DMS114 treated with DMSO at 0.1 percent for 48 hours (cell line): ENCODE measurements around the gene IP6K2.
"Not testable (repeated sequence)": the region's sequence is repeated elsewhere in the genome, so short reads cannot be mapped to it uniquely, and the experiment has no call there.

Experiments used
- DNase-seq: peaks from one replicate; lab custom pipeline; 2025; ENCODE audit not compliant: unreplicated experiment; lab: John Stamatoyannopoulos, UW

The IP6K2 gene

DNA sequence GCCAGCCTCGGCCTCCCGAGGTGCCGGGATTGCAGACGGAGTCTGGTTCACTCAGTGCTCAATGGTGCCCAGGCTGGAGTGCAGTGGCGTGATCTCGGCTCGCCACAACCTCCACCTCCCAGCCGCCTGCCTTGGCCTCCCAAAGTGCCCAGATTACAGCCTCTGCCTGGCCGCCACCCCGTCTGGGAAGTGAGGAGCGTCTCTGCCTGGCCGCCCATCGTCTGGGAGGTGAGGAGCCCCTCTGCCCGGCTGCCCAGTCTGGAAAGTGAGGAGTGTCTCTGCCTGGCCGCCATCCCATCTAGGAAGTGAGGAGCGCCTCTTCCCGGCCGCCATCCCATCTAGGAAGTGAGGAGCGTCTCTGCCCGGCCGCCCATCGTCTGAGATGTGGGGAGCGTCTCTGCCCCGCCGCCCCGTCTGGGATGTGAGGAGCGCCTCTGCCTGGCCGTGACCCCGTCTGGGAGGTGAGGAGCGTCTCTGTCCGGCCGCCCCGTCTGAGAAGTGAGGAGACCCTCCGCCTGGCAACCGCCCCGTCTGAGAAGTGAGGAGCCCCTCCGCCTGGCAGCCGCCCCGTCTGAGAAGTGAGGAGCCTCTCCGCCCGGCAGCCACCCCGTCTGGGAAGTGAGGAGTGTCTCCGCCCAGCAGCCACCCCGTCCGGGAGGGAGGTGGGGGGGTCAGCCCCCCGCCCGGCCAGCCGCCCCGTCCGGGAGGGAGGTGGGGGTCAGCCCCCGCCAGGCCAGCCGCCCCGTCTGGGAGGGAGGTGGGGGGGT, 16.9 kb upstream of the IP6K2 start:
- DNase-seq: not testable (repeated sequence)

DNA sequence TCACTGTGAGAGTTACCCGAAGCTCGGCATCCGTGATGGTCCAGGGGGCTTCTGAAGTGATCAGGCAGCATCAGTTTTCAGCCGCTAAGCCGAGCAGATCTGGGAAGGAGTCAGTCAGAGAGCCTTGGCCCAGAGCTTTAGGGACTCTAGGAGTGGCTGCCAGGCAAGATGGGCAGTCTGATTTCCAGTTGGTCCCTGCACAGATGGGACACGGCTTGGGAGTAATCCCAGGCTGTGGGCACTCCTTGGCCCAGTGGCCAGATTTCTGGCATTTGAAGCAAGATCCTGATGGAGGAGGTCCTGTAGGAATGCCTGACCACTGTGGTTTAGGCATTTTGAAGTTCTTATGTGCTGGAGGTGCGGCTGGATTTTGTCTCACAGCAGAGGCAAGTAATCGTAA, 10.5 kb upstream of the IP6K2 start:
- no peak for DNase-seq

DNA sequence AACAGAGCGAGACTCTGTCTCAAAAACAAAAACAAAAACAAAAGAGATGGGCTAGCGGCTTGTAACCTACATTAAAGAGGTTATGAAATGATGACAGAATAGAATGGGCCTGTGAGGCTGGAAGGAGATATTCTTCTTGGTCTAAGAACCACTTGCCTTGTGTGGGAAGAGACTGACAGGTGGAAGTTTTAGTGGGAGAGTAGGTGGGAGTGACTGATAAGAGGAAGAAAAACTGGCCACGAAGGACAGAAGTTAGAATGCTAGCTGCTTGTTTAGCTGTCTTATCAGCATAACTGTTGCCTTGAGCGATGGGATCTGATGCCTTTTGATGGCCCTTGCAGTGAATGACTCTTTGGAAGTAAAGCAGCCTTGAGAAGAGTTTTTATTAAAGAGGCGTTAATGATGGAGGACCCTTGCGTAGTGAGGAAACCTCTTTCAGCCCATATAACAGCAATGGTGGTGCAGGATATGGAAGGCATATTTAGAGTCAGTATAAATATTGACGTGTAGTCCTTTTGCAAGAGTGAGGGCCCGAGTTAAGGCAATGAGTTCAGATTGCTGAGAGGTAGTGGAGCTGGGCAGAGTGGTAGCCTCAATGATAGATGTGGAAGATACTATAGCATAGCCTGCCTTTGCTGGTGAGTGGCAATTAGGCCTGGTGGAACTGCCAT, 8.3 kb upstream of the IP6K2 start:
- not testable (repeated sequence) for DNase-seq

DNA sequence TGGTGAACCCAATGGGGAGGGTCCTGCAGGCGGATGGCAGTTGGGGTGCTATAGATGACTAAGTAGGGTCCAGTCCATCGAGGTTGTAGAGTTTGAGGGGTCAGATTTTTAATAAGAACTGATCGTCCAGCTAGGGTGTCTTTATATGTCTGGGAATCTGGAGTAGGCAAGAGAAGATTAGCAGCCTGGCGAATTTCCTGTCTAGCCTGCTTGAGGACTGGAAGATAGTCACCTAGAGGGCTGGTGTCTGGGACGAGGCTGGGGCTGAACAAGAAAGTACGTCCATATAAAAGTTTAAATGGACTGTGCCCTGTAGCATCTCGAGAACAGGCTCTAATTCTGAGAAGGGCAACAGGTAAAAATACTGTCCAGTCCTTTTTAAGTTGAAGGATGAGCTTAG, 6.7 kb upstream of the IP6K2 start:
- DNase-seq: no peak

DNA sequence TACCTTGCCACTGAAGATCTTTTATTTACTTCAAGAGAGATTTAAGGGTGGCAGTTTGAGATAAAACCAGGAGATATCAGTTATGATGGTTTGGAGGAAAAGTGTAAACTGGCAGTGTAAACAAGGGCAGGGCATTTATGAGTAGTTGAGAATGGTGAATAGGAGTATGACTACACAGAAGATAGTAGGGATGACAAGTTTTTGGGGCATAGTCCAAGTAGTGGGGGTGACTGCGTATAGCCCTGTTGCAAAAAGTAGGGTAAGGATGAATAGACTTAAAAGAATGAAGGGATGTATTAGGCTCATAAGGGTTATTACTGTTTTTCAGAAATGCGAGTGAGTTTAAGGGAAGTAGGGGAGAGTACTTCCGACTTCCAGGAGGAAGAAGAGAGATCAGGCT, 6.3 kb upstream of the IP6K2 start:
- DNase-seq: not testable (repeated sequence)

DNA sequence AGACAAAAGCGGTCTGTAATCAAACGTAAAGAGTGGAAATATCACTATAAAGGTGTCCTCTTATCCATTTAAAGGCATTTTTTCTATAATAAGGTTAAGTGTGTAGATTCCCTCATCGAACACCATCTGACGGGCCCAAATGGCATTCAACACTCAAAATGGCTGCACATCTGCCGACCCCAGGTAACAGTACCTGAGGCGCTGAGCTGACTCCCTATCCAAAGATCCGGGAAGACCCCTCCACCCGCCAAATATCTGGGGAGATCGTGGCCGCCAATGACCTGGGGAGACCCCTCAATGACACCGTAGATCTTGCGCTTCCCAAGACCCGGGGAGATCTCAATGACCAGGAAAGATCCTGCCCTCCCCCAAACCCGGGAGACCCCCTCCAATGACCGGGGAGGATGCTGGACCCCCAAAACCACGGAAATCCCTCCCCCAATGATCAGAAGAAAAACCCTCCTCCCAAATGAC, 476 bp downstream of the IP6K2 start:
- no peak for DNase-seq

DNA sequence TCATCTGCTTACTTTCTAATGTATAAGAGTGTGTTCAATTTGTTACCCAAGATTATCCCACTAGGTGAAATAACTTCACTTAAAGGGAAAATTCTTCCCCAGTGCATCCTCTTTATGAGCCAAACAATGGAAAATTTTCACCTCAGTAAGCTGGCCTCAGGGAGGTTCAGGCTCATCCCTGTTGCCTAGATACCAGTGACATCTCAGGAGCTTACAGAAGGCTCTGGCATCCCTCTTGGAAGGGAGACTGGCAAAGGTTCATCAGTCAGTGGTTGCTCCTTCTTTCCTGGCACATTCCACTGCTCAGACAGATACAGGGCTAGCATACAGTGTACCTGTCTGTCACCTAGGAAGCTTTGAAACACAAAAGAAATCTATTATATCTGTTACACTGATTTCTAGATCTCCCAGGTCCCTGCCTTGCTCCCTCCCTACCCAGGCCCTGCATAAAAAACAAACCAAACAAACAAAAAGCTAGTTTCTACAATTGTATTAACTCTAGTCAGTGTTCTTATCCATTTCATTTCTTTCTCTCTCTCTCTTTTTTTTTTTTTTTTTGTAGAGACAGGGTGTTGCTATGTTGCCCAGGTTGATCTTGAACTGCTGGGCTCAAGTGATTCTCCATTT, 1.7 kb downstream of the IP6K2 start:
- no peak for DNase-seq

DNA sequence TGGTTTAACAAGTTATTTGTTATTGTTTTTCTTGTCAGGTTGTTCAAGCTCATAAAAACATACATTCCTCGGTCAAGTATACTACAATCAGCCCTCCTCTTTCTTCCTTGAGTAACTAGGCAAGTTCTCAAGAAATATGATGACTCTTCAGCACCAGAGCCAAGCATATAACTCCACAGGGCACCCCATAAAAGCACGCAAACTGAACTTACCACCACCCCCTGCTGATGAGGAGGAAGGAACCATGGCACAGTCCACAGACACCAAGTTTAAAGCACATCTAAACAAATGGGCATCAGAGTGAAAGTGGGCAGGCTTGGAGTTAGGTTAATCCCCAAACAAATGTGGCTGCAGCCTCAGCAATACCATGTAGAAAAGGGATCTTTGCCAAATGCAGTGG, 5.3 kb downstream of the IP6K2 start:
- DNase-seq: no peak

DNA sequence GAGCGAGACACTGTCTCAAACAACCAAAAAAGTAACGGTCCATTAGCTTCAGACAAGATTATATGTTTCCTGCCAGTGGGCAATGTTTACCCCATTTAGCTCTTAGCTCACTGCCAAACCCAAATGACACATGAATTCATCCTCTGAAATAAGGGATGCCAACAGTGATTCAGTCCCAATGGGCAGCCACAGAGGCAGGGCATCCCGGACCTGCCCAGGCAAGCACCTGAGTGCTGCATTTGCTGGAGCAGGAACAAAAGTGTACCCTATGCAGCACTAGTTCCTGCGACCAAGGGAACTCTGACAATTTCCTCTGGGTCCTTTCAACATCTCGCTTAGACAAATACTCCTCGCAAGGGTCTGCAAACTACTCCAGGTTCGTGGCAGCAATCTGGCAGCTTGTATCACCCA, 8.0 kb downstream of the IP6K2 start:
- no peak for DNase-seq

DNA sequence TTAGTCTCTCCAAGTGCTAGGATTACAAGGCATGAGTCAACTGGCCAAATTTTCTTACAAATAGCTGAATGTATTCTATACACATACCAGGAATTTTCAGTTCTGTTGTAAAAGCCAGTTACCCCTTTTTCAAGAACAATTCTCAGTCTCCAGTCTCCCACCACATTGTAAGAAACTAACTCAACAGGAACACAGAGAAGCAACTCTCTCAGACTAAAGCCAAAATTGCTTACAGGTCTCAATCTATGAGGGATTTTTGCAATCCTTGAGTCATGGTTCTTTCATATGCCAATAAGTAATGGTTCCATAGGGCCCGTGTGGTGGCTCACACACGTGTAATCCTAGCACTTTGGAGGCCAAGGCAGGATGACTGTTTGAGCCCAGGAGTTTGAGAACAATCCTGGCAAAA, 8.5 kb downstream of the IP6K2 start:
- no peak for DNase-seq

DNA sequence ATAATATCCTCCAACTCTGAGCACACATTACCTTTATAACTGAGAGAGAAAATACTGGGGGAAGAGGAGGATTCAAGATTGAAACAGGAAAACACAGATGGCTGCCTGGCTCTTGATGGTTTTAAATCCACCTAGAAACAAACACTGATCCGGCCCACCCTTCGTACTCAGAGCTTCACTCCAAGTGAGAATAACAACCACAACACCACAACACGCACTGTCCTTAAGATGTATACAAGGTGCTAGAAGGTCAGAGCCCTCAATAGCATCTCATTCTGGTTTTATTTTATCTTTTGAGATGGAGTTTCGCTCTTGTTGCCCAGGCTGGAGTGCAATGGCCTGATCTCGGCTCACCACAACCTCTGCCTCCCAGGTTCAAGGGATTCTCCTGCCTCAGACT, 9.9 kb downstream of the IP6K2 start:
- DNase-seq: no peak

DNA sequence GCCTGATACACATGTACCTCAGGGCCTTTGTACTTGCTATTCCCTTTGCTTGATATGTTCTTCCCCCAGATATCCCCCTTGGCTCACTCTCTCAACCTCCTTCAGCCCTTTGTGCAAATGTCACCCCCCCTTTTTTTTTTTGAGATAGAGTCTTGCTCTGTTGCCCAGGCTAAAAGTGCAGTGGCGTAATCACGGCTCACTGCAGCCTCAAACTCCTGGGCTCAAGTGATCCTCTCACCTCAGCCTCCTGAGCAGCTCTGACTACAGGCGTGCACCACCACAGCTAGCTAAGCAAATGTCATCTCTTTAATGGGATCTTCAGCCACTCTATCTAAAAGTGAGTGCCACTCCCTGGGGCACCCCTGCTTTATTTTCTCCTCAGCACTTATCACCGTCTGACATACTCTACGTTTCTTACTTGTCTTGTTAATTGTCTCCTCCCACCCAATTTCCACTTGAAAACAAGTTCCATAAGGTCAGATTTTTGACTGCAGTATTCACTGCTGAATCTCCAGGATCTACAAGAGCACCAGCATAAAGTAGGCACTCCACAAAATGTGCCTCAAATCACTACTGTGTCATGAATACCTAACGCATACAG, 14.6 kb downstream of the IP6K2 start:
- DNase-seq: no peak

DNA sequence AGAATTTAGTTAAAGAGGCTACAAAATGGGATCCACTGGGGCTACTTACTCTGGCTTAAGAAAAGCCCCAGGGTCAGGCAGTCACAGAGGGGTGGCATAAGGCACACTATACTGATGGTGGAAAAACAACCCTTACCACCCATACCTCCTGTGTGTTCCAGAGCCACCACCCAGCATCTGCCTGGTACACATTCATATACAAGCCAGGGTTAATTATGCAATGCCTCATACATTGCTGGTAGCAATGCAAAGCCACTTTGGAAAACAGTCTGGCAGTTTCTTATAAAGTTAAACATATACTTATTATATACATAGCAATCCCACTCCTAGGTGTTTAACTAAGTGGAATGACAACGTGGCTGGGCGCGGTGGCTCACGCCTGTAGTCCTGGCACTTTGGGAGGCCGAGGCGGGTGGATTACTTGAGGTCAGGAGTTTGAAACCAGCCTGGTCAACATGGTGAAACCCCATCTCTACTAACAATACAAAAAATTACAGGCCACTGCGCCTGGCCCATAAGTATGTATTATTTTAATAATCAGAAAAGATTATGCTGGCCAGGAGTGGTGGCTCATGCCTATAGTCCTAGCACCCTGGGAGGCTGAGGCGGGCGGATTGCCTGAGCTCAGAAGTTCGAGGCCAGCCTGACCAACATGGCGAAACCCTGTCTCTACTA, 16.2 kb downstream of the IP6K2 start:
- no peak for DNase-seq

DNA sequence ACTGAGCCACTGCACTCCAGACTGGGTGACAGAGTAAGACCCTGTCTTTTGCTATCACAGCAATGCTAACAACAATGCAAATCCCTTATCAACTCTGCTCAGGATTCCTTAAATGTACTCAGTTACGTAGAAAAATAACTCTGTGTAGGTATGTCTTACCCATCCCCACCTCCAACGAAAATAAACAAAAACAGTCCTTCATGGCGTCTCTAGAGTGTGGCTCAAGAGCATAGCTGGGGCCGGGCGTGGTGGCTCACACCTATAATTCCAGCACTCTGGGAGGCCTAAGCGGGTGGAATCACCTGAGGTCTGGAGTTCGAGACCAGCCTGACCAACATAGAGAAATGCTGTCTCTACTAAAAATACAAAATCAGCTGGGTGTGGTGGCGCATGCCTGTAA, 18.1 kb downstream of the IP6K2 start:
- DNase-seq: no peak

DNA sequence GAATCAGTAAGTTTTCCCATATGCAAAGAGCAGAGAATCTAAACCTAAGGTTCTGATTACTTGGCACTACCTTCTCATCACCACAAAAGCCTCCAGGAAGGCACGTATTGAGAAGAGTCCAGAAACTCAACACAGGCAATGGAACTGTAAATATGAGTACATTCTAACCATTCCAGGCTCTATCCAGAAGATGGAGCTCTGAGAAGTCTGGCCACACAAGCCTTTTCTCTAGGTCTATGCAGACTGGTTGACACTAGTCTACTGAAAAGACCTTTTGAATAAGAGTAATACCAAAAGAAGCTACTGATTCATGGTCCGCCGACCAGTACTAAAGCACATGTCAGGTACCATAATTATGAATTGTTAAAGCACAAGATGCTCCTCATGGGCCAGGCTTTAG, 19.1 kb downstream of the IP6K2 start:
- no peak for DNase-seq

DNA sequence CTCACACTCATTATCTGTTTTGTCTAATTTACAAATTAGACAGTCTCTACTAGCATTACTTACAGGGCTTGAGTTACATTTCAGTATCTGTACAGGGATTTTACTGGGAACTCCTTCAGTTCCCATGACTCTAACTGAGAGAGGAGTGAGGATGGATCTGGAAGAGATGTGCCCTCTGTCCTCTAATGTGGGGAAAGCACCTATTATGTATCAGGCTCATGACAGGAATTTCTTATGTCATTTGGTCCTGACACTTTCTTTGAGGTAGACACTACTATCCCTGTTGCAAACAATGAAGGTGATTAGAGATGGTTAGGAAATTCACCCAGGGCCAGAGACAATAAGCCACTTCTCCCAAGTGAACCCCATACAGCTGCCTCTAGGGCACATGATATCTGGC, 20.4 kb downstream of the IP6K2 start:
- DNase-seq: no peak

DNA sequence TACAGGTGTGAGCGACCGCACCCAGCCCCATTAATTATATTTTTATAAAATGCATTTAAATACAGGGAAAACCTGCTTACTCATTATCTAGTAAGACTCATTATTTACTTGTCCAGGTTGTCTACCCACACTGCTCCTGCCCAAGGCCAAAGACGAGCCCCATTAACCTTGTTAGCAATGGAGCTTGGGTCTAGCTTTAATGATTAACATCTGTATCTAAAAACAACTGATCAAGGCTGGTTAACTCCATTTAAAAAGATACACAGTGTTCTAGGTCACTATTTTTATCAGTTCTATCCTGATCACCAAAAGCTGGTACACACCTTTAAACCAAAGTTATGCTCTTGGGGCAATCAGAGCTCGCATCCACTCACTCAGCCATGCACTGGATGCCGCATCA, 20.9 kb downstream of the IP6K2 start:
- no peak for DNase-seq

DNA sequence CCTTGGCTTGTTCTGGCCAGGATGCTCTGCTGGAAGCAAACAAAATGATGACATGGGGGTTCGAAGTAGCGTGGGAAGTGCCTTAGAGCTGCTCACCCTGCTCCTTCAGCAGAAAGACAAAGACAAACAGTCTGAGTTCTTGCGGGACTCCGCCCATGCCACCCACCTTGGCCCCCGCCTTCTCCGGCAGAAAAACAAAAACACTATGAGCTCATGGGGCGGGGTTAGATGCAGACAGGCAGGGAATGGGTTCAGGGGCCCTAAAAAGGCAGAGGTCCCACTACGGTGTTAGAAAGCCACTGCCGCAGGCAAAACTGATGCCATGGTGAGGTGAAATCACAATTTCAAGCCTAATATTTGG, 21.6 kb downstream of the IP6K2 start:
- no peak for DNase-seq

DNA sequence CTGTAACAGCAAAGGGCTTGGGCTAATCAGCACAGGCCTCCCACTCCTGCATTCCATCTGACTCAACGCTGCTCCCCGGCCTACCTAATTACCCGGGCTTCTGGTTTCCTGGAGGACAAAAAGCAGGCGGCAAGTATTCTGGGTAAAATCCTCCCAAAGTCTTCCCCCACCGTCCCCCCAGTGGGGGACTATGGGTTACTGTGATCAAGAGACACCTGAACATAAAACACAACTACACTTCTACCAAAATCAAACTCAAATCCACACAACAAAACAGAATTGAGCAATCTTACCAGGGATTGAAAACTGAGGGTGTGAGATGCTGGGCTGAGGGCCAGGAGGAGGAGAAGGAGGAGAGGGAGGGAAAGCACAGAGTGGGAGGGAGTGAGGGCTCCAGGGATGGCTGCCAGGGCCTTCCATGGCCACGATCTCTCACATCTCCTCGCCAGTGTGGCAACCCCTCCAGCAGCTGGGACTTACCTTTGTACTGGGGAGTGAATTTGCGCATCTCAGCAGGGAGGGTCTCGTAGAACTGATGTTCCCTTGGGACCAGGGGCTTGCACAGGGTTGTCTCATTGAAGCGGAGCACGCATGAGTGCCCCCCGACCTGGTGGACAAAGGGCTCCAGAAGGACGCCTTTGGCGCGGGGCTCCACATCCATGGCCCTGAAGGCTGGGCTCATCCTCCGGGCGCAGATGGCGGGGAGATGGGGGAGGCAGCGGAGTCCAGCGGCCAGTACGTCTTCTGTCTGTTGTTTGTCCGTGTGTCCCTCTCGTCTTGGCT, 22.2 kb downstream of the IP6K2 start:
- DNase-seq: no peak

DNA sequence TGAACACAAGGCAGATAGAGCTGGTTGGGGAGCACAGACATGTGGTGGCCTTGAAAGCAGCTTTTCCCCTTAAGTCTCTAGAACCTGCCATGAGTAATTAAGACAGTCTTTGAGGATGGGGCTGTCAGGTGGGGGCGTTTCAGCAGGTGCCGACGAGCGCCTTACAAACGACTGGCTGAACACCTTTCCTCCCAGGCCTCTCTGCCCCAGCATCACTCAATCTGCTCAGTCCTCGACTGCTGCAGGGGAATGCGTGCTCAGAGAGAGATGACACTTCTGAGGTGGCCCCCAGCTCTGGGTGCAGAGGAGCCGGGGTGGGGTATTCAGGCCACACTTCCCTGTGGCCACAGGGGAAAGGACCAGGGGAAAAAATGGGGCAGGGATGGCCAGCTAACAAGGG, 23.2 kb downstream of the IP6K2 start:
- no peak for DNase-seq

DNA sequence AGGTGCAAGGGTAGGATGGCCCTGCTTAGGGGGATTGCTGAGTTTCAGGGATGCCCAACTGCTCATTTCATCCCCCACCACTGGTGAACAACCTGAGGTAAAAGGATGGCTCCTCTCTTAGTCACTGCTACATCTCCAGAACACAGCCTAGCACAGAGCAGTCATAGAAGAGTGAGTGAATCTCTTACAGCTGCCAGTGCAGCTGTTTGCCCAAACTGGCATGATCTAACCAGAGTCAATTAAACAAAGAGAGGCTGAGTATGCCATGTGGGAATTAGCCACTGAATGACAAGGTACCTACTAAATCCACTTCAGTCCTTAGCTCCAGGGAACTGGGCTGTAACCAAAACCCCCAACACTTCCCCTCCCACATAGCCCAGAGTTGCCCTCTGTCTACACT, 24.5 kb downstream of the IP6K2 start:
- no peak for DNase-seq
